Osteocyte (in vitro differentiated cells): Measurements from ENCODE around the gene MYLIP. TPM values are rescaled to one million over a fixed set of nuclear protein-coding genes. Genes with fewer than 3 reads are reported as not detected.
A peak's percentile ranks its signal among the peaks of the same experiment; 100 is the strongest.

Source experiments
- DNase-seq: peaks from one replicate; pipeline ENCODE4 v3.0.0; 2021; ENCODE audit warnings: mixed read lengths; ENCODE audit not compliant: unreplicated experiment; ENCODE audit errors: extremely low spot score
- H3K27ac Mint-ChIP-seq: one replicate; pipeline ENCODE4 v1.8.0; 2021; ENCODE audit warnings: mild to moderate bottlenecking, mixed read lengths; ENCODE audit not compliant: unreplicated experiment
- H3K27me3 Mint-ChIP-seq: one replicate; pipeline ENCODE4 v1.8.0; 2021; ENCODE audit warnings: mixed read lengths; ENCODE audit not compliant: unreplicated experiment
- H3K36me3 Mint-ChIP-seq: one replicate; pipeline ENCODE4 v1.8.0; 2021; ENCODE audit warnings: mixed read lengths; ENCODE audit not compliant: unreplicated experiment
- H3K4me1 Mint-ChIP-seq: one replicate; pipeline ENCODE4 v1.8.0; 2021; ENCODE audit warnings: mixed read lengths; ENCODE audit not compliant: unreplicated experiment
- H3K4me3 Mint-ChIP-seq: one replicate; pipeline ENCODE4 v1.8.0; 2021; ENCODE audit warnings: mild to moderate bottlenecking, moderate library complexity, mixed read lengths; ENCODE audit not compliant: unreplicated experiment
- H3K9me3 Mint-ChIP-seq: one replicate; pipeline ENCODE4 v1.8.0; 2021; ENCODE audit warnings: mixed read lengths; ENCODE audit not compliant: unreplicated experiment
- CTCF ChIP-seq: fragments of 200-600 bp; sonication (generic); IDR thresholded peaks from 2 replicates; pipeline ENCODE4 v1.5.0; 2021; ENCODE audit warnings: antibody characterized with exemption, mild to moderate bottlenecking, moderate library complexity
- total RNA-seq: library from RNA; stranded (reverse); gene quantifications from 2 replicates; pipeline ENCODE4 v1.2.1, GENCODE V29; 2021

MYLIP gene
- total RNA-seq, 1 donor from 2014 or later, result 58.5 TPM

DNA sequence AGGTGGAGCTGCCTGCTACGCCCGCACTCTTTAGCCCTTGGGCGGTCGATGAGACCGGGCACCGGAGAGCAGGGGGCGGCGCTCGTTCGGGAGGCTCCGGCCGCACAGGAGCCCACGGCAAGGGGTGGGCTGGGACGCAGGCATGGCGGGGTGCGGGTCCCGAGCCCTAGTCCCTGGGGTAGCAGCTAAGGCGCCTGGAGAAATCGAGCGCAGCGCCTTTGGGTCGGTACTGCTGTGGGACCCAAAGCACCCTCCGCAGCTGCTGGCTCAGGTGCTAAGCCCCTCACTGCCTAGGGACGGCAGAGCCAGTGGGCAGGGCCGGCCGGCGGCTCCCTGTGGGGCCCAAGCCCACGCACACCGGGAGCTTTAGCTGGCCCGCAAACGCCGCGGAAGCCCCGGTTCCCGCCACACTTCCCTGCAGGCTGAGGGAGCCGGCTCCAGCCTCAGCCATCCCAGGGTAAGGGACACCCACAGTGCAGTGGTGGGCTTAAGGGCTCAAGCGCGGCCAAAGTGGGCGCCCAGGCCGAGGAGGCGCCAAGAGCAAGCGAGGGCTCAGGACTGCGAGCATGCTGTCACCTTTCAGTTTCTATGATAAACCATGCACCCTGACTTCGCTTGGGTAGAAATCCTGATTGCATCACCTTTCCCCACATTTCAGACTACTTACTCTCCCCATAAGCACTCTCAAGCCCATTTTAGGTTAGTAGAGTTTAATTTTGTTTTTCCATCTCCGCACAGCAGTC, 52.0 kb downstream of the MYLIP start:
- Mint-ChIP-seq H3K9me3 (no peaks in the 10 kb centered on the region), H3K4me1 (peaks cover 19% of the 10 kb centered on the region), H3K27me3 (no peaks in the 10 kb centered on the region), H3K4me3 (no peak overlapping the region), H3K36me3 (no peaks in the 10 kb centered on the region), H3K27ac (no peak overlapping the region)
- DNase-seq, result no peak
- TF ChIP-seq CTCF, result no peak

DNA sequence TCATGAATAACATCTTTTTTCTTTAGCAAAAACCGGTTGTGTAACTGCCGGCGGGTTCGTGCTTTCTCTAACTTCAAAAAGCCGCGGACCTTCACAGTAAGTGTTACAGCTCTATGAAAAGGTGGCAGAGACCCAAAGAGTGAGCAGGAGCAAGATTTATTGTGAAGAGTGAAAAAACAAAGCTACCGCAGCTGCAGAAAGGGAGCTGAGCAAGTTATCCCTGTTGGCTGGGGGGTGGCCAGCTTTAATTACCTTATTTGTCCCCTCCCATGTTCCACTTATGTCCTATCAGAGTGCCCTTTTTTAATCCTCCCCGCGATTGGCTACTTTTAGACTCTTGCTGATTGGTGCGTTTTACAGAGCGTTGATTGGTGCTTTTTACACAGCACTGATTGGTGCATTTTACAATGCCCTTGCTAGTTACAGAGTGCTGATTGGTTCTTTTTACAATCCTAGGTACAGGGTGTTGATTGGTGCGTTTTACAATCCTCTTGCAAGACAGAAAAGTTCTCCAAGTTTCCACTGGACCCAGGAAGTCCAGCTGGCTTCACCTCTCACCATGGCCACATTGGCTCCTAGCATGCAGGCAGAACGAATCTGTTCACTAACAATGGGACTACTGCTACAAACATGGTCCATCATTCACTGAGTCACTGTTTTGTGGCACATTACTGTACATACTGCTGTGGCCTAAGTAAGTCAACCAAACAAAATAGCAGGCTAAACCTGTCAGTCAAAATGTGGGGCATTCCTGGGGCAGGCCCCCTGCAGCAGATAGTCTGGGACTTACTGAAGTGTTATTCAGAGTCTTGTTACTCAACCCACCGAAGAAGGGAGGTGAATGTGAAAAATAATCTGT, 52.8 kb downstream of the MYLIP start:
- no peak for TF ChIP-seq CTCF
- H3K27ac Mint-ChIP-seq, result peak overlapping the region; percentile 31
- no peaks in the 10 kb centered on the region for H3K9me3 Mint-ChIP-seq
- H3K36me3 Mint-ChIP-seq, result no peaks in the 10 kb centered on the region
- no peaks in the 10 kb centered on the region for H3K27me3 Mint-ChIP-seq
- H3K4me3 Mint-ChIP-seq, result no peak overlapping the region
- peaks cover 19% of the 10 kb centered on the region for H3K4me1 Mint-ChIP-seq
- no peak for DNase-seq

DNA sequence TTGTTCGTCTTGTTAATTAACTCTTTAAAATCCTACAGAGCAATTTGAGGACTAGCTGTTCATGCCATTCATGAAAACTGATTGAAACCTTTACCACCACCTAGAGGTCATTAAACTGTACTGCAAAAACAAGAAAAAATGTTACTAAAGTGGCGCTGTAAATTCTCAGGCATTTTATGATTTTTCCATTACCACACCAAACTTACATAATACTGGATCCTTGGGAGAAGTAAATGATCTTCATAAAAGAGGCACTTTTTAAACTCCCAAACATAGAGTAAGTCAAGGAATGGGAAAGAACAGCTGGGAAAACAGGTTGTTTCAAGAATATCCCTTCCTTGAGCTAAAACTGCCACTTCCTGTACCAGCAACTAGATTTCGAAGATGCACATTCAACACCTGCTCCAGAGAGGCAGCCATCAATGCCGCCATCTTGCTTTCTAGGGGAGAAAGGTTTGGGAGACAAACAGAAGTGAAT, 54.3 kb downstream of the MYLIP start:
- no peak overlapping the region for H3K4me3 Mint-ChIP-seq
- peaks cover 9% of the 10 kb centered on the region for H3K27me3 Mint-ChIP-seq
- H3K4me1 Mint-ChIP-seq, result peaks cover 14% of the 10 kb centered on the region
- no peaks in the 10 kb centered on the region for H3K9me3 Mint-ChIP-seq
- TF ChIP-seq CTCF, result peak; percentile 79
- H3K27ac Mint-ChIP-seq, result no peak overlapping the region
- DNase-seq, result no peak
- H3K36me3 Mint-ChIP-seq, result no peaks in the 10 kb centered on the region

GRCh38 chr6:16184129-16184528, 55.2 kb downstream of the MYLIP start:
- TF ChIP-seq CTCF, result no peak
- no peak overlapping the region for H3K27ac Mint-ChIP-seq
- H3K9me3 Mint-ChIP-seq, result no peaks in the 10 kb centered on the region
- H3K4me3 Mint-ChIP-seq, result no peak overlapping the region
- peaks cover 14% of the 10 kb centered on the region for H3K4me1 Mint-ChIP-seq
- no peaks in the 10 kb centered on the region for H3K36me3 Mint-ChIP-seq
- peaks cover 11% of the 10 kb centered on the region for H3K27me3 Mint-ChIP-seq
- no peak for DNase-seq

DNA sequence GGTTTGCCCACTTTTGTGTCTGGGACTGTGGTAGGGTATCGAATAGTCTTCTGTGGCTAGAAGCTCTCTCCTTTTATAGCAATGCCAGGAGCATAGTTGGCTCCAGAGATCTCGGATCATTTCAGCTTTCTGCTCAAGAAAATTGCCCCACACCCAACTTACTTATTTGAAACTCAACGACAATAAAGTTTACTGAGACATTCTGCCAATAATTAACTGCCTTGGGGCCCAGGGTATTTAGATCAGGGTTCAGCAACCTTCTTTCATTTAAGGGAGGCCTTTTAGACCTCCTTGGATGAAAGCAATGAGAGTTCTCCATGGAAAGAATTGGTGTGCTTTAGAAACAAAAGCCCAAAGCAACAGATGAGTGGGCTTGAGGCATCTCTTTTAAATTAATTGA, 55.7 kb downstream of the MYLIP start:
- Mint-ChIP-seq H3K27ac (no peak overlapping the region), H3K9me3 (no peaks in the 10 kb centered on the region), H3K27me3 (peaks cover 11% of the 10 kb centered on the region), H3K4me3 (no peak overlapping the region), H3K4me1 (peaks cover 14% of the 10 kb centered on the region), H3K36me3 (no peaks in the 10 kb centered on the region)
- DNase-seq, result no peak
- TF ChIP-seq CTCF, result no peak
